GM12873 (cell line): Measurements from ENCODE around the gene RNF150.

Source experiments
- CTCF ChIP-seq: IDR thresholded peaks from 2 replicates; pipeline ENCODE4 v1.5.1; 2012; ENCODE audit warnings: low read depth, mild to moderate bottlenecking, moderate library complexity, low read length, control low read depth; ENCODE audit not compliant: insufficient read depth; ENCODE audit errors: missing control alignments

RNF150 gene

GRCh38 chr4:140865253-140866217 is 267.7 kb downstream of the RNF150 start:
- no peak for TF ChIP-seq CTCF

GRCh38 chr4:140863197-140863596 is 270.1 kb downstream of the RNF150 start:
- TF ChIP-seq CTCF, result no peak

GRCh38 chr4:140862177-140862442 is 271.2 kb downstream of the RNF150 start:
- TF ChIP-seq CTCF, result no peak

GRCh38 chr4:140861359-140862176 is 271.7 kb downstream of the RNF150 start:
- TF ChIP-seq CTCF, result peak; percentile 70

GRCh38 chr4:140858897-140859296 is 274.4 kb downstream of the RNF150 start:
- no peak for TF ChIP-seq CTCF

GRCh38 chr4:140857111-140857510 is 276.2 kb downstream of the RNF150 start:
- TF ChIP-seq CTCF, result no peak

GRCh38 chr4:140856621-140857062 is 276.6 kb downstream of the RNF150 start:
- no peak for TF ChIP-seq CTCF
